HepG2 (cell line): ENCODE results near the gene CCBE1. TPM values are rescaled to one million over a fixed set of nuclear protein-coding genes. Genes with fewer than 3 reads are reported as not detected.

Source experiments
- ARID4A ChIP-seq: sonication (generic); formaldehyde crosslinking; IDR thresholded peaks from 2 replicates; pipeline ENCODE4 v1.5.0; 2020; ENCODE audit warnings: mild to moderate bottlenecking, missing genetic modification reagents, borderline replicate concordance
- CBFB ChIP-seq: sonication (generic); formaldehyde crosslinking; IDR thresholded peaks from 2 replicates; pipeline ENCODE4 v1.4.0; 2020; ENCODE audit warnings: missing genetic modification reagents
- FOXK1 ChIP-seq: sonication (generic); formaldehyde crosslinking; IDR thresholded peaks from 2 replicates; pipeline ENCODE4 v1.4.0; 2020; ENCODE audit warnings: low read depth, missing genetic modification reagents, borderline replicate concordance
- HMG20B ChIP-seq: conservative IDR thresholded peaks from 2 replicates; pipeline ENCODE4 v1.6.1; 2016; ENCODE audit warnings: missing genetic modification reagents, missing compliant biosample characterization
- ISX ChIP-seq: sonication (generic); formaldehyde crosslinking; conservative IDR thresholded peaks from 2 replicates; pipeline ENCODE4 v1.5.0; 2020; ENCODE audit warnings: missing genetic modification reagents
- KLF16 ChIP-seq, 2 experiments: sonication (generic) in 1 of 2; formaldehyde crosslinking in 1 of 2; IDR thresholded peaks; 2 replicates each; pipeline versions ENCODE4 v1.6.1 to v1.8.0; 2016 to 2023; ENCODE audit warnings: missing genetic modification reagents in 2 of 2, missing compliant biosample characterization in 1 of 2
- PLSCR1 ChIP-seq: sonication (generic); formaldehyde crosslinking; IDR thresholded peaks from 2 replicates; pipeline ENCODE4 v1.5.0; 2020; ENCODE audit warnings: missing genetic modification reagents, mild to moderate bottlenecking, borderline replicate concordance
- POLR2A ChIP-seq, 2 experiments: IDR thresholded peaks; 2 replicates each; pipeline ENCODE4 v1.6.1; 2011; ENCODE audit warnings: low read depth in 2 of 2, low read length in 2 of 2, mild to moderate bottlenecking in 1 of 2, moderate library complexity in 1 of 2; ENCODE audit not compliant: insufficient read depth in 1 of 2
- SPEN ChIP-seq: sonication (generic); formaldehyde crosslinking; IDR thresholded peaks from 2 replicates; pipeline ENCODE4 v1.5.1; 2020; ENCODE audit warnings: low read depth, mild to moderate bottlenecking, missing genetic modification reagents
- TBX2 ChIP-seq: sonication (generic); formaldehyde crosslinking; IDR thresholded peaks from 2 replicates; pipeline ENCODE4 v1.5.0; 2020; ENCODE audit warnings: missing genetic modification reagents, mild to moderate bottlenecking, borderline replicate concordance
- TFE3 ChIP-seq: IDR thresholded peaks from 2 replicates; pipeline ENCODE4 v1.6.1; 2016
- ZBTB34 ChIP-seq: sonication (generic); formaldehyde crosslinking; IDR thresholded peaks from 2 replicates; pipeline ENCODE4 v1.8.0; 2022; ENCODE audit warnings: mild to moderate bottlenecking, missing genetic modification reagents
- ZBTB46 ChIP-seq: sonication (generic); formaldehyde crosslinking; IDR thresholded peaks from 2 replicates; pipeline ENCODE4 v1.4.0; 2020; ENCODE audit warnings: mild to moderate bottlenecking, missing genetic modification reagents, borderline replicate concordance
- ZFX ChIP-seq: sonication (generic); formaldehyde crosslinking; IDR thresholded peaks from 2 replicates; pipeline ENCODE4 v1.4.0; 2020; ENCODE audit warnings: mild to moderate bottlenecking, low read depth, missing genetic modification reagents, moderate library complexity
- ZNF354B ChIP-seq: sonication (generic); formaldehyde crosslinking; IDR thresholded peaks from 2 replicates; pipeline ENCODE4 v1.8.0; 2022; ENCODE audit warnings: mild to moderate bottlenecking, missing genetic modification reagents
- ZNF543 ChIP-seq: sonication (generic); formaldehyde crosslinking; IDR thresholded peaks from 2 replicates; pipeline ENCODE4 v1.4.0; 2020; ENCODE audit warnings: mild to moderate bottlenecking, missing genetic modification reagents
- ZNF766 ChIP-seq: sonication (generic); formaldehyde crosslinking; IDR thresholded peaks from 2 replicates; pipeline ENCODE4 v1.5.0; 2020; ENCODE audit warnings: missing genetic modification reagents, borderline replicate concordance
- ZSCAN5A ChIP-seq: sonication (generic); formaldehyde crosslinking; IDR thresholded peaks from 2 replicates; pipeline ENCODE4 v1.8.0; 2022; ENCODE audit warnings: mild to moderate bottlenecking, missing genetic modification reagents, borderline replicate concordance
- polyA plus RNA-seq, 8 experiments: library from polyadenylated mRNA; depleted of rRNA in 3 of 8; stranded (reverse) in 7 of 8; unstranded in 1 of 8; fragments of >200 nt; fragmentation: Illumina TruSeq in 4 of 8; extraction: Trizol in 4 of 8; gene quantifications; 2 replicates each; pipeline versions ENCODE4 v1.2.1 to v1.2.3, GENCODE V29; 2011 to 2016; ENCODE audit warnings: low read depth in 4 of 8, missing spikeins in 1 of 8, mixed read lengths in 1 of 8; ENCODE audit not compliant: insufficient read depth in 1 of 8
- total RNA-seq, 5 experiments: library from RNA; depleted of rRNA; stranded (reverse); fragments of >200 nt; fragmentation: Illumina TruSeq; extraction: Trizol; gene quantifications; 2 replicates each; pipeline ENCODE4 v1.2.3, GENCODE V29; 2016; ENCODE audit warnings: low read depth in 1 of 5

CCBE1 gene
- total and polyA plus RNA-seq, 2 of the 13 experiments (the other 11 are each of a cell fraction or from before 2014, with no cell fraction given): not detected

- TF ChIP-seq TFE3 (CRISPR knock-in tag) (peak; percentile 59; the same call in 1 of the 2 replicates), ZNF766 (CRISPR knock-in tag) (no peak), ZBTB34 (CRISPR knock-in tag) (peak; percentile 37; the same call in 1 of the 2 replicates), POLR2A (IDR thresholded peaks at IDR 0.05; ENCODE audit: insufficient read depth in 1 of 2, low read depth in 2 of 2, low read length in 2 of 2) (no peak), PLSCR1 (CRISPR knock-in tag) (no peak), ZSCAN5A (CRISPR knock-in tag) (no peak; the same call in 1 of the 2 replicates), ZBTB46 (CRISPR knock-in tag) (no peak), SPEN (CRISPR knock-in tag) (0 out of 2 replicates have a peak, but pooled peaks have one; percentile 23), FOXK1 (peak; percentile 74; the same call in 1 of the 2 replicates), ISX (no peak), TBX2 (peak; percentile 99), ZNF354B (CRISPR knock-in tag) (no peak), HMG20B (CRISPR knock-in tag) (peak; percentile 98), ZNF543 (CRISPR knock-in tag) (no peak), KLF16 (CRISPR knock-in tag; IDR thresholded peaks at IDR 0.05) (peak in 1 of 2 experiments; percentile 68; a peak in 2 of 4 replicates), ARID4A (CRISPR knock-in tag) (peak; percentile 35; the same call in 1 of the 2 replicates), ZFX (CRISPR knock-in tag) (no peak), CBFB (CRISPR knock-in tag) (peak; percentile 78)
Observed at GRCh38 chr18:59453468-59453961, 243.7 kb downstream of the CCBE1 start (continued).
